Heart right ventricle (tissue), 16 donors: ENCODE measurements around the gene PHLDB1. TPM values are rescaled to one million over a fixed set of nuclear protein-coding genes. Genes with fewer than 3 reads are reported as not detected.

ENCODE experiments used
- ATAC-seq, 8 donors: fragments of 200-7000 bp; cut with Tn5 transposase; one replicate each; pipeline ENCODE4 v1.9.1; 2020; ENCODE audit warnings: mild to moderate bottlenecking in 8 of 8, moderate library complexity in 8 of 8, moderate number of reproducible peaks in 1 of 8
- DNase-seq, 2 donors: peaks; one replicate each; pipeline ENCODE4 v3.0.0-alpha.2; 2020
- H3K27ac ChIP-seq, 10 donors: fragments of 200-600 bp; sonication (generic) in 2 of 10; one replicate each; pipeline versions ENCODE4 v1.5.0 to v1.8.0; 2020 to 2022; ENCODE audit warnings: mild to moderate bottlenecking in 3 of 10
- H3K27me3 ChIP-seq, 7 donors: fragments of 200-600 bp; one replicate each; pipeline ENCODE4 v1.8.0; 2021 to 2022; ENCODE audit warnings: mild to moderate bottlenecking in 2 of 7
- H3K36me3 ChIP-seq, 9 donors: fragments of 200-600 bp; sonication (generic) in 1 of 9; one replicate each; pipeline versions ENCODE4 v1.5.0 to v1.8.0; 2020 to 2022; ENCODE audit warnings: mild to moderate bottlenecking in 2 of 9
- H3K4me1 ChIP-seq, 9 donors: fragments of 200-600 bp; sonication (generic) in 1 of 9; one replicate each; pipeline versions ENCODE4 v1.5.0 to v1.8.0; 2020 to 2022; ENCODE audit warnings: mild to moderate bottlenecking in 4 of 9
- H3K4me3 ChIP-seq, 10 donors: fragments of 200-600 bp; sonication (generic) in 2 of 10; one replicate each; pipeline versions ENCODE4 v1.5.0 to v1.8.0; 2020 to 2022; ENCODE audit warnings: mild to moderate bottlenecking in 7 of 10, moderate library complexity in 2 of 10
- H3K9me3 ChIP-seq, 11 donors: fragments of 200-600 bp in 10 of 11; sonication (generic) in 2 of 11; one replicate each; pipeline versions ENCODE4 v1.5.0 to v1.8.0; 2013 to 2022; ENCODE audit warnings: mild to moderate bottlenecking in 2 of 11, control low read depth in 1 of 11, moderate library complexity in 1 of 11
- CTCF ChIP-seq, 9 donors: fragments of 200-600 bp; sonication (generic) in 2 of 9; IDR thresholded peaks; one replicate each; pipeline versions ENCODE4 v1.5.0 to v1.8.0; 2021 to 2022; ENCODE audit warnings: antibody characterized with exemption in 9 of 9, mild to moderate bottlenecking in 5 of 9, moderate library complexity in 1 of 9
- WGBS, 2 donors: extraction: QIAGEN DNeasy Blood & Tissue Kit; methylation state at CpG; one replicate each; pipeline ENCODE4 v1.1.7; 2013; ENCODE audit warnings: inconsistent platforms in 1 of 2; 5-methylcytosine and 5-hydroxymethylcytosine counted together
- intact Hi-C, 10 donors: fragments of 100-400 bp; cut with DNase I; formaldehyde crosslinking; loops; one replicate each; pipeline versions ENCODE4 v1.11.1 to v1.14.2; 2022
- polyA plus RNA-seq, 2 donors: library from polyadenylated mRNA; stranded (reverse); fragments of 200-250 nt; gene quantifications; one replicate each; pipeline ENCODE4 v1.2.3, GENCODE V29; 2013
- total RNA-seq, 10 donors: library from RNA; stranded (reverse); fragmentation: NEBNext Ultra II Directional in 3 of 10; extraction: Animal tissue kit (Norgen Biotek cat#: 25700) in 3 of 10; gene quantifications; one replicate each; pipeline versions ENCODE4 v1.2.1 to v1.2.4, GENCODE V29; 2021 to 2023
- donor health status: Arrhythmogenic right ventricular cardiomyopathy.
- donor health status: ischemic (EF 13 %, LVEDD 7.1; RV severe dilation, severe dysfunction).
- donor health status: healthy with polysubstance abuse.
- donor health status: DM: no; HTN: yes; CAD: no.
- donor health status: DM: no; HTN: no; CAD: no.
- donor health status: ischemic (EF 25% LVEDD 6.9; RV normal size, moderate dysfunction).
- donor health status: ischemic (EF 25% LVEDD 5.7; RV mildly dilated, moderate dysfunction).
- donor health status: healthy.
- donor health status: DM: yes; HTN: yes; CAD: no.
- donor health status: Ischemic cardiomyopathy.
- donor health status: ischemic (EF 35%, LVEDD 5.7; RV mildly dilated, moderate dysfunction).
- donor health status: nonischemic (EF 11% LVEDD 7.7; RV severe dilation, severe dysfunction).
- donor health status: DM: yes; HTN: yes; CAD: no.
- donor health status: PGD.
- donor health status: ischemic (EF 29% LVEDD 5.4; RV normal size, mild dysfunction).
- donor health status: nonischemic (EF 23%, LVEDD 6.1; RV moderate dilation, normal function).

Gene PHLDB1
- total and polyA plus RNA-seq, 12 donors = 74.9 to 259 (median 114) TPM

- DNase-seq (no peak), ATAC-seq (no peak)
- Histone ChIP-seq H3K36me3 (peaks cover 18 to 100% (median 96%) of the 10 kb centered on the region in 9 donors), H3K27me3 (no peaks in the 10 kb centered on the region), H3K4me3 (no peak overlapping the region), H3K4me1 (peaks cover 0 to 23% (median 7%) of the 10 kb centered on the region in 9 donors), H3K9me3 (no peaks in the 10 kb centered on the region), H3K27ac (no peak overlapping the region)
- WGBS, 2 donors = 70 to 79% methylated on average over 5 of the region's 5 CpGs
- no peak for TF ChIP-seq CTCF (IDR thresholded peaks at IDR 0.05)
- intact Hi-C loops = no loop called here
Measured at GRCh38 chr11:118648291-118648690, 40.9 kb downstream of the PHLDB1 start.

- intact Hi-C loops = loop anchor here in 1 of 10 donors (10.0 kb wide), 1 partner anchor 55 kb away; no protein-coding TSS in a partner anchor
- TF ChIP-seq CTCF (IDR thresholded peaks at IDR 0.05) = no peak
- DNase-seq (no peak), ATAC-seq (no peak)
- Histone ChIP-seq H3K27ac (no peak overlapping the region), H3K36me3 (peaks cover 11 to 100% (median 88%) of the 10 kb centered on the region in 9 donors), H3K4me1 (peaks cover 0 to 14% (median 0%) of the 10 kb centered on the region in 9 donors), H3K27me3 (no peaks in the 10 kb centered on the region), H3K4me3 (no peak overlapping the region), H3K9me3 (no peaks in the 10 kb centered on the region)
- 89 to 92% methylated on average over 10 of the region's 10 CpGs for WGBS, 2 donors
Measured at GRCh38 chr11:118649941-118650340, 42.5 kb downstream of the PHLDB1 start.

- no peaks in the 10 kb centered on the region for H3K27me3 ChIP-seq
Measured at GRCh38 chr11:118650366-118650765, 43.0 kb downstream of the PHLDB1 start.

GRCh38 chr11:118651820-118652219 is 44.4 kb downstream of the PHLDB1 start:
- no peaks in the 10 kb centered on the region for H3K9me3 ChIP-seq
- DNase-seq (no peak), ATAC-seq (no peak)
- TF ChIP-seq CTCF (IDR thresholded peaks at IDR 0.05) = no peak
- peaks cover 6 to 100% (median 89%) of the 10 kb centered on the region in 9 donors for H3K36me3 ChIP-seq
- H3K27me3 ChIP-seq = no peaks in the 10 kb centered on the region
- WGBS, 2 donors = 88 to 94% methylated on average over 3 of the region's 3 CpGs
- H3K4me3 ChIP-seq = no peak overlapping the region
- intact Hi-C loops = loop anchor here in 1 of 10 donors (10.0 kb wide), 1 partner anchor 57 kb away; no protein-coding TSS in a partner anchor
- peaks cover 0 to 7% (median 0%) of the 10 kb centered on the region in 9 donors for H3K4me1 ChIP-seq
- H3K27ac ChIP-seq = no peak overlapping the region

More at GRCh38 chr11:118650366-118650765, 43.0 kb downstream of the PHLDB1 start:
- no peak for ATAC-seq
- Histone ChIP-seq H3K27ac (no peak overlapping the region), H3K4me1 (peaks cover 0 to 12% (median 0%) of the 10 kb centered on the region in 9 donors), H3K4me3 (no peak overlapping the region), H3K36me3 (peaks cover 8 to 100% (median 88%) of the 10 kb centered on the region in 9 donors), H3K9me3 (no peaks in the 10 kb centered on the region)
- no peak for DNase-seq
- intact Hi-C loops = loop anchor here in 1 of 10 donors (10.0 kb wide), 1 partner anchor 56 kb away; no protein-coding TSS in a partner anchor
- no peak for TF ChIP-seq CTCF (IDR thresholded peaks at IDR 0.05)
- 93 to 94% methylated on average over 8 of the region's 8 CpGs for WGBS, 2 donors
